GM10248 (cell line): ENCODE results near the gene SLC44A2.

Source experiments
- CTCF ChIA-PET: fragments of 300-600 bp; sonication (Branson Sonifier 250); formaldehyde crosslinking; extraction: SDS; loops from one replicate; lab custom pipeline; 2021; ENCODE audit warnings: antibody characterized with exemption; lab: Yijun Ruan, JAX
- POLR2A ChIA-PET: fragments of 350-650 bp; sonication (Branson Sonifier 250); formaldehyde crosslinking; extraction: SDS; loops from one replicate; lab custom pipeline; 2020; ENCODE audit warnings: antibody characterized with exemption; lab: Yijun Ruan, JAX
- DNase-seq: peaks from one replicate; pipeline ENCODE4 v3.0.0; 2012; ENCODE audit errors: extremely low spot score
- TF ChIP-seq, protein P1 (sequence below): IDR thresholded peaks from 2 replicates; pipeline ENCODE4 v1.5.1; 2012; ENCODE audit warnings: mild to moderate bottlenecking, low read depth; ENCODE audit errors: extremely low read depth, missing control alignments, control extremely low read depth

The SLC44A2 gene

DNA sequence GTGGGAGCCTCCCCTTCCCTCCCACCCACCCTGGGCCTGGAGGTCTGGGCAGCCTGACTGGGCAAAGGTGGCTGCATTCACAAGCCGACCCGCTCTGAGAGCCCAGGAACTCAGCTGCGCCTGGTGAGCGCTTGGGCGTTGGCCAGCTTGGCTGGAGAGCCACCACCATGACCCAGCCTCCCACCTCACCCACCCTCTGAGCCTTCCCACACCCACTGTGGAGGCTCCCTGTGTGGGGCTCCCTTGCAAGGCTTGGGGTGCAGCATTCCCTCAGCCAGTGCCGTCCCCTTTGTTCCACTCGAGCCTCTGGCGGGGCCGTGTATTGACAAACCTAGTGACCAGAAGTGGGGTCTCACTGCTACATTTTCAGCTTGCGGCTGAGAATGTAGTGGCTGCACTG is 60.8 kb downstream of the SLC44A2 start:
- TF ChIP-seq, protein P1, sequence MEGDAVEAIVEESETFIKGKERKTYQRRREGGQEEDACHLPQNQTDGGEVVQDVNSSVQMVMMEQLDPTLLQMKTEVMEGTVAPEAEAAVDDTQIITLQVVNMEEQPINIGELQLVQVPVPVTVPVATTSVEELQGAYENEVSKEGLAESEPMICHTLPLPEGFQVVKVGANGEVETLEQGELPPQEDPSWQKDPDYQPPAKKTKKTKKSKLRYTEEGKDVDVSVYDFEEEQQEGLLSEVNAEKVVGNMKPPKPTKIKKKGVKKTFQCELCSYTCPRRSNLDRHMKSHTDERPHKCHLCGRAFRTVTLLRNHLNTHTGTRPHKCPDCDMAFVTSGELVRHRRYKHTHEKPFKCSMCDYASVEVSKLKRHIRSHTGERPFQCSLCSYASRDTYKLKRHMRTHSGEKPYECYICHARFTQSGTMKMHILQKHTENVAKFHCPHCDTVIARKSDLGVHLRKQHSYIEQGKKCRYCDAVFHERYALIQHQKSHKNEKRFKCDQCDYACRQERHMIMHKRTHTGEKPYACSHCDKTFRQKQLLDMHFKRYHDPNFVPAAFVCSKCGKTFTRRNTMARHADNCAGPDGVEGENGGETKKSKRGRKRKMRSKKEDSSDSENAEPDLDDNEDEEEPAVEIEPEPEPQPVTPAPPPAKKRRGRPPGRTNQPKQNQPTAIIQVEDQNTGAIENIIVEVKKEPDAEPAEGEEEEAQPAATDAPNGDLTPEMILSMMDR = no peak
- no peak for DNase-seq
- ChIA-PET CTCF (interaction anchor here (0.8 to 7.0 kb wide), 3 partner anchors 10 to 15 kb away, joined by 3 to 39 read pairs (median 3); partner anchors contain the start of gene QTRT1), POLR2A (no interaction called here)

DNA sequence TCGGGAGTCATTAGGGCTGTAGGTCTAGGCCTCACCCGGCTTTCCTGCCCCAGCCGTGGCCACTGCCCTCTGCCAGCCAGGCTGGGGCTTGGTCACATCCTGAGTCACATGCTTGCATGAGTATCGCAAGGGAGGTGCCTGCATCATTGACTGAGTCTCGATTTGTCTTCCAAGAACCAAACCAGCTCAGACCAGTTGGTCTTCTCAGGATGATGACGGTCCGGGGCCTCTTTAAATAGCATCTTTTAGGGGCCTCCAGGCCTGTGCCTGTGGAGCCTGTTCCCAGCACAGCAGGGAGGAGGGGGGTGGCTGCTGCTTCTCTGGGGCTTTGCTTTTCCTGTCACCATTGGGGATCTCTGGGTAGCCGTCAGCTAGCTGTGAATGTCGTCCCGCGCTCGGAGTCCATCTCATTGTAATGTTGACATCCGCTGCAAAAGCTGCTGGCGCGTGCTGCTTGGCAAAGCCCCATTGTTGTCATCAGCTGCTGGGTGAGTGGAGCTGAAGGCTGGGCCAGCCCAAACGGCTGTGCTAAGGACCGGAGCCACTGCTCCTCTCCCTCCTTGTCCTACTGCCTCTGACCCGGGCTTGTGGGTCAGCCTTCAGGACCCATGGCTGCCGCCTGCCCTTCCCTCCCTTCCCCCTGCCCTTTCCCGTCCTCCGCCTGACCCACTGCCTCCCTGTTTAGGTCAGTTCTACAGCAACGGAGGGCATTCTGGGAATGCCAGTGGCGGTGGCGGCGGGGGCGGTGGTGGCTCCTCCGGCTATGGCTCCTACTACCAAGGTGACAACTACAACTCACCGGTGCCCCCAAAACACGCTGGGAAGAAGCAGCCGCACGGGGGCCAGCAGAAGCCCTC is 61.5 kb downstream of the SLC44A2 start:
- ChIA-PET POLR2A (no interaction called here), CTCF (interaction anchor here (0.8 to 7.0 kb wide), 3 partner anchors 9 to 14 kb away, joined by 3 to 39 read pairs (median 3); partner anchors contain the start of gene QTRT1)
- no peak for DNase-seq
- TF ChIP-seq, protein P1 = no peak

DNA sequence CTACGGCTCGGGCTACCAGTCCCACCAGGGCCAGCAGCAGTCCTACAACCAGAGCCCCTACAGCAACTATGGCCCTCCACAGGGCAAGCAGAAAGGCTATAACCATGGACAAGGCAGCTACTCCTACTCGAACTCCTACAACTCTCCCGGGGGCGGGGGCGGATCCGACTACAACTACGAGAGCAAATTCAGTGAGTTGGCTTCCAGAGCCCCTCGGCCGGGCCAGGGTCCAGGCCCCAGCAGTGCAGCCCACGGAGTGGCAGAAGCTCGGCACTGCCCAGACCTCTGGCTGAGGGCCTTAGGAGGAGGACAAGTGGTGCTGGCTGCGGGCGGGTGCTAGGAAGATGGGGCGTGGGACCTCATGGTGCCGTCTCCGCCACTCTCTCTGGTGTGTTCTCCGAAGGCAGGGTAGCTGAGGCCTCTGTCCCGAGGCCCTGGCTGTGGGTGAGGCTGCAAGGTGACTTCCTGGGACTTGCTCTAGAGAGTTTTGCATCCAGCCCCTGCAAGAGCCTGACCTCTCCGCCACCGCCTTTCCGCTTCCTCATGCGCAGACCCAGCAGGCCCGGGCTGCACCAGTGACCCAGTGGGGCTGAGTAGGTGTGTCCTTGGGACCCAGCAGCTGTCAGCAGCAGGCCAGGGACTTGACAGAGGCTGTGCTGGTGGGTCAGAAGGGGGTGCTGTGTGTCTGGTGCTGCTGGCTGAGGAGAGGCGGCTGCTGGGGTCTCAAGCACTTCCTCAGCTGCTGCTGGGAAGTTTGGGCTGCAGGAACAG is 62.4 kb downstream of the SLC44A2 start:
- POLR2A ChIA-PET = no interaction called here
- TF ChIP-seq, protein P1 = no peak
- CTCF ChIA-PET = interaction anchor here (1.1 to 7.0 kb wide), 3 partner anchors 13 to 108 kb away, joined by 5 to 39 read pairs (median 5); partner anchors contain the start of genes DNM2 and QTRT1
- DNase-seq = no peak

DNA sequence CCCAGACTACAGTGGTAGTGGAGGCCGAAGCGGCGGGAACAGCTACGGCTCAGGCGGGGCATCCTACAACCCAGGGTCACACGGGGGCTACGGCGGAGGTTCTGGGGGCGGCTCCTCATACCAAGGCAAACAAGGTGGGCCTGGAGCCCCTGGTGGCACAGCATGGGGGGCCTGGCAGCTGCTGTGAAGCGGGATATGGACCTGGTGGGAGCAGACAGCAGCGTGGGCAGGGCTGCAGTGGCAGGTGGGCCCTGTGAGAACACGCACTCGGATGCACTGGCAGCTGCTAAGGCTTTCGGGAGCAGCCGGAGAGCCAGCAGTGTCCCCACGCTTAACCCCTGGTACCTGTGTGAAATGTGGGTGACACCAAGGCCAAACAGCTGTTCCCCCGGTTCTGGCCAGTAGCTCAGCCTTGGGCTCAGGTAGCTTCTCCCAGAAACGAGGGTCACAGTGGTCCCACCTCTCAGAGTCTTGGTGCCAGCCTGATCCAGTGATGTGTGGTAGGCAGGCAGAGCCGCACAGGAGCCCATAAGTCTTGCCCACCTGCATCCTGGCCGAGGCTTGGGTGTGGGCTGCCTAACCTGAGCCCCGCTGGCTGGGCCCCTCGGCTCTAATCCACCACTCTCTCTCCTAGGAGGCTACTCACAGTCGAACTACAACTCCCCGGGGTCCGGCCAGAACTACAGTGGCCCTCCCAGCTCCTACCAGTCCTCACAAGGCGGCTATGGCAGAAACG is 63.4 kb downstream of the SLC44A2 start:
- CTCF ChIA-PET = interaction anchor here (1.1 to 7.0 kb wide), 5 partner anchors 12 to 109 kb away, joined by 3 to 39 read pairs (median 5); partner anchors contain the start of genes DNM2 and QTRT1
- POLR2A ChIA-PET = interaction anchor here (0.5 kb wide), 1 partner anchor 413 kb away, joined by 3 read pairs; no protein-coding TSS in a partner anchor
- DNase-seq = no peak
- TF ChIP-seq, protein P1 = no peak

DNA sequence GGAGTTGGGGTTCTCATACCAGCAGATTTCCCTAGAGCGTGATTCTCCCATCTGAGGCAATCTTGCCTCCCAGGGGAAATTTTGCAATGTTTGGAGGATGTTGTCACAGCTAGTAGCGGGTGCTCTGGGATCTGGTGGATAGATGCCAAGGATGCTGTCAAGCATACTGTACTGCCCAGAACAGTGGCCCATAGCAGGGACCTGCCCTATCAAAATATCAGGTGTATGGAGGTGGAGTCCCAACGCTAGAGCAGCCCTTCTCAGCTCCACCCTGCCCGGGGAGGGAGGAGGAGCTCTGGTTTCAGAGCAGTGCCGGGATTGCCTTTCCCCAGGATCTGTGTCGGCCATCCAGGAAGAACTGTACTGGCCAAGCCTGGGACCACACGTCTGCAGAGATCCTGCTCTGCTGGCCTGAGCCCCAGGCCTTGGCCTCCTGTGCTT is 65.0 kb downstream of the SLC44A2 start:
- DNase-seq = no peak
- POLR2A ChIA-PET = no interaction called here
- TF ChIP-seq, protein P1 = no peak
- CTCF ChIA-PET = interaction anchor here (1.2 to 7.0 kb wide), 4 partner anchors 11 to 110 kb away, joined by 4 to 39 read pairs (median 8); partner anchors contain the start of gene QTRT1
